GM18498 (cell line): ENCODE measurements around the gene LRRC45.
"Not testable (repeated sequence)": the region's sequence is repeated elsewhere in the genome, so short reads cannot be mapped to it uniquely, and the experiment has no call there.

Experiments
- ATAC-seq: cut with Tn5 transposase; IDR thresholded peaks from one replicate; pipeline ENCODE4 v1.9.1; 2021; ENCODE audit warnings: mild to moderate bottlenecking, moderate library complexity; ENCODE audit not compliant: unreplicated experiment

The LRRC45 gene

DNA sequence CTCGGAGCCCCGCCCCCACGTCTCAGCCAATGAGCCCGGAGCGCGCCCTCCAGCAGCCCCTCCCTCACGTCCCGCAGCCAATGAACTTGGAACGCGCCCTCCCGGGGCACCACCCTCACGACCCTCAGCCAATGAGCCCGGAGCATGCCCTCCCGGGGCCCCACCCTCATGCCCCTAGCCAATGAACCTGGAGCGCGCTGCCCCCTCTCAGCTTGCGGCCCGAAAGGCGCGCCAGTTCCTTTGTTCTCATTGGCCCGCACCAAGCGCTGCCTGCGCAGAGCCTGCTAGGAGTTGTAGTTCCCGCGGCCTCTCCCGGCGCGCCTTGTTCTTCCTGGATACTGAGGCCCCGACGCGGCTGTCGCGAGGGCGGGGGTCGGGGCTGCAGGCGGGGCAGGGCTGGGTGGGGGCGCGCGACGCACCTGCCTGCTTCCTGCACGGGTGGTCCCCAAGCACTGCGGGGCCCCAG, at the start of gene LRRC45:
Gene LRRC45 (plus strand): TSS at position 325 of the 466 bp plus-strand sequence. CDS start 339 bp downstream, outside the sequence.
- ATAC-seq = peak; percentile 86

- no peak for ATAC-seq
These were observed 49.7 kb upstream of the LRRC45 start for GRCh38 chr17:81973432-81973831.

DNA sequence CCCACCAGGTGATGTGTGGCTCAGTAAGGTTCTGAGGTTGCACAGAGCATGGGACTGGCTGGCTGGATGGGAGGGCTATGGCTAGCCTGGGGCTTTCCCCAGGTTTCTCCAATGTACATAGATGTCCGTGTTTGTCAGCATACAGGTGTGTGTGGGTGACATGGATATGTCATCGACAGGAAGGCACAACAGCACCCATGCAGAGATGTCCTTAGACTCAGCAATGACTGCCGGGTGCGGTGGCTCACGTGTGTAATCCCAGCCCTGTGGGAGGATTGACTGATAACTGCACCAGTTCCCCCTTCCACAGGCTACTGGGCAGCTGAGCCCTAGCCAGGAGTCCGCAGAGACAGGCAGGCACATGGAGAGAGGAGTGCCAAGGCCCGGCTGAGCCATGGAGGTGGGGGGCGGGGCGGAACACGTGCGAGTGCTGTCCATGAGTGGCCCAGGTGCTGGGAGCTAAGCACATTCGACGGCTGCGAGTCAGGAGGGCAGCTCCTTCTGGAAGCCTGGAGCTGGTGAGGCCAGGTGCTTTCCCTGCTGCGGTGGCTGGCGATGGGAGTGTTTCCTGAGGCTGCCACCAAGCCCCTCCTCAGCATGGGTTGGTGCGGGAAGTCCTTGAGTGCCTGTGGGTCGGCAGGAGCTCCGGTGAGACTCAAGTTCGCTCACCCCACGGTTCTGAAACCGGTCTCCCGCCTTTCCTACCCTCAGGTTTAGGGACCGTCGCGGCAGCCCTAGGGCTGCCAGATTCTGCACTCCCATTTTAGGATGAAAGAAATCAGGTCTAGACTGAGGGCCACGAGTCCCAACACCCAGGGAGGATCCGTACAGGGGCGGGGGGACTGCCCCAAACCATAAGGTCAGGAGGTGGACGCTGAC, 46.5 kb upstream of the LRRC45 start:
- ATAC-seq = peak; percentile 1

DNA sequence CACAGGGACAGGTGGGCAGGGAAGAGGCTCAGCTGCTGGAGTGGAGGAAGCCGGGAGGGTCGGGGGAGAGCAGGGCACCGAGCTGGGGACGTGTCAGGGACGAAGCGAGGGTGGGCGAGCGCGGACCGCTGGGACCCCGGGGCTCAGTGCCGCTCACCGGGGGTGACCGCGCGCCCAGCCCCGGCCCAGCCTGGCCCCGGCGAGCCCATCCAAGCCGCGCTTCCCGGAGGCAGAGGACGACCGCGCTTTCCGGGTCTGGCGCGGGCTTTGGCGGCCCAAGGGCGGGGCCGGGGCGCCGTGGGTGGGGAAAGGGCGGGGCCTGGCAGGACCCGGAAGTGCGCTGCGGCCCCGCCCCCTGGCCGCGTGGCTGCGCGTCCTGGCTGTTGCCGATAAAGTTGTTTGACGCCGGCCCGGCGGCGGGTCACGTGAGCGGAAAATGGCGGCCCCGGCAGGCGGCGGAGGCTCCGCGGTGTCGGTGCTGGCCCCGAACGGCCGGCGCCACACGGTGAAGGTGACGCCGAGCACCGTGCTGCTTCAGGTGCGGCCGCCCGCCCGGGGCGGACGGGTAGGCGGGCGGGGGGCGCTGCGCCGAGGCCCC, 45.8 kb upstream of the LRRC45 start, which contains the start of gene ASPSCR1:
Gene ASPSCR1 (plus strand): TSS at position 419 of the 598 bp plus-strand sequence. CDS start 18 bp downstream, at position 437.
- peak; percentile 88 for ATAC-seq

DNA sequence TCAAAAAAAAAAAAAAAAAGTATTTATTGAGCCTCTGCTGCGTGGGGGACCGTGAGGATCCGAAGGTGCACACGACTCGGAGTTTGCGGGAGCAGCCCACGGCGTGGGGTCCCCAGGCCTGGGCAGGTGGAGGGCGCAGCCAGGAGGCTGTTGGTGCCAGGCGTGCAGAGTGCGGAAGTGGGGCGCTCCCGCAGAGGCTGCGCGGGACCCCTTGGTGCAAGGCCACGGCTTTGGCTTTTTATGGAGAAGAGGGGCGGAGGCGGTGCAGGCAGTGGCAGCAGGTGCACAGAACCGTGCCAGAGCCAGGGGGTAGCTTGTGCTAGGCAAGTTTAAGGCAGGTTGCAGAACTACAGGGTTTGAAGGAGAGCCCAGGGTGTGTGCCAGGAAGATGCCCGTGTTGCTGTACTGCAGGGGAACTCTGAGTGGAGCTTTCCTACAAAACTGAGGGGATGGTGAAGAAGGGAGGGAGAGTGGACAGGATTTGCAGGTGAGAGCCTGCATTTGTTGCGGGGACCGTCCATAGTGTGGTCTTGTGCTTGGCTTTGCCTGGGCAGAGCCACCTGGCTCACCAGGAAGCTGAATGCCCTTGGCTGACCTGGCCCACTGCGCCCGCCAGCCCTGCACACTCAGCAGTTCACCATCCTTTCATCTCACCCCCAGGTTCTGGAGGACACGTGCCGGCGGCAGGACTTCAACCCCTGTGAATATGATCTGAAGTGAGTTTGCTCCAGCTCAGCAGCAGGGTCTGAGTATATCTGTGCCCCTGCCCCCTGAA, 44.4 kb upstream of the LRRC45 start:
- no peak for ATAC-seq

- ATAC-seq = no peak
These were observed 43.0 kb upstream of the LRRC45 start for GRCh38 chr17:81980122-81980521.

- ATAC-seq = no peak
These were observed 42.3 kb upstream of the LRRC45 start for GRCh38 chr17:81980707-81981343.

DNA sequence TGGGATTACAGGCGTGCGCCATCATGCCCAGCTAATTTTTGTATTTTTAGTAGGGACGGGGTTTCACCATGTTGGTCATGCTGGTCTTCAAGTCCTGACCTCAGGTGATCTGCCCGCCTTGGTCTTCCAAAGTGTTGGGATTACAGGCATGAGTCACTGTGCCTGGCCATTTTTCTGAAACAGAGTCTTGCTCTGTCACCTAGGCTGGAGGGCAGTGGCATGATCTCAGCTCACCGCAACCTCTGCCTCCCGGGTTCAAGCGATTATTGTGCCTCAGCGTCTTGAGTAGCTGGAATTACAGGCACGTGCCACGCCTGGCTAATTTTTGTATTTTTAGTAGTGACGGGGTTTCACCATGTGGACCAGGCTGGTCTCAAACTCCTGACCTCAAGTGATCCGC, 41.6 kb upstream of the LRRC45 start:
- not testable (repeated sequence) for ATAC-seq

DNA sequence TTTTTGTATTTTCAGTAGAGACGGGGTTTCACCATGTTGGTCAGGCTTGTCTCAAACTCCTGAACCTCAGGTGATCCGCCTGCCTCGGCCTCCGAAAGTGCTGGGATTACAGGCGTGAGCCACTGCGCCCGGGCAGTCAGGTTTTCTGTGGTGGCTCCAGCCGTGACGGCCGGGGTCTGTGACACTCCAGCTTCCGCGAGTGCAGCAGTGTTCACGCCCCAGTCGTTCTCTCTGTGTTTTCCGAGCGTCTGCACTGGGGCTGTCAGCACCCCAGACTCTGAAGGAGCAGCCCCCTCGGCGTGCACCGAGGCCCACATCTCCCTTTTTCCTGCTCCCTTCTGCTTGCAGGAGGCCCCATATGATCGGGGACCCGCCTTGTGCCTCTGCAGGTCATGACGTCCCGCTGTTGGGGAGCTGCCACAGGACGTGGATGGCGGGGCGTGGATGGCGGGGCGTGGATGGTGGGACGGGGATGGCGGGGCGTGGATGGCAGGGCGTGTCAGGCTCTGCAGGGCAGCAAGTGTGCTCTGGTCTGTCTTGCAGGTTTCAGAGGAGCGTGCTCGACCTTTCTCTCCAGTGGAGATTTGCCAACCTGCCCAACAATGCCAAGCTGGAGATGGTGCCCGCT, 40.0 kb upstream of the LRRC45 start:
- no peak for ATAC-seq

DNA sequence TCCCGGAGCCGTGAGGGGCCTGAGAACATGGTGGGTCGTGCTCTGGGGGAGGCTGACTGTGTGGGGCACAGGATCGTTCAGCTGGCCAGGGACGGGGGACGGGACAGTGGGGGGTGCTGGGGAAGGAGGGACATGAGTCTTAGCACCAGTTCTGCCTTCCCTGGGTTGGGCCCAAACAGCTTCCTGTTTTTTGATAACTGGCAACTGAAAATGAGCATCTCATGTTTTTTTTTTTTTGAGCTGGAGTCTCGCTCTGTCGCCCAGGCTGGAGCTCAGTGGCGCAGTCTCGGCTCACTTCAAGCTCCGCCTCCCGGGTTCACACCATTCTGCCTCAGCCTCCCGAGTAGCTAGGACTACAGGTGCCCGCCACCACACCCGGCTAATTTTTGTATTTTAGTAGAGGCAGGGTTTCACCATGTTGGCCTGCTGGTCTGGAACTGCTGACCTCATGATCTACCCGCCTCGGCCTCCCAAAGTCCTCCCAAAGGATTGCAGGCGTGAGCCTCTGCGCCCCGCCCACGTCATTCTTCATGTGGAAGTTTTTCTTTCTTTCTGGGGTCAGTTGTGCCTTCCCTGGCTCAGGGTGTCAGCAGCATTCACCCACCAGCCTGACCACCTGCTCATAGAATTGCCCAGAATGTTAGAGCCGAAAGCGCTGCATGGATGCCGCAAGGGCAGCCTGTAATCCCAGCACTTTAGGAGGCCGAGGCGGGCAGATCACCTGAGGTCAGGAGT, 39.3 kb upstream of the LRRC45 start:
- no peak for ATAC-seq

- no peak for ATAC-seq
These were observed 38.2 kb upstream of the LRRC45 start for GRCh38 chr17:81984773-81985410.

DNA sequence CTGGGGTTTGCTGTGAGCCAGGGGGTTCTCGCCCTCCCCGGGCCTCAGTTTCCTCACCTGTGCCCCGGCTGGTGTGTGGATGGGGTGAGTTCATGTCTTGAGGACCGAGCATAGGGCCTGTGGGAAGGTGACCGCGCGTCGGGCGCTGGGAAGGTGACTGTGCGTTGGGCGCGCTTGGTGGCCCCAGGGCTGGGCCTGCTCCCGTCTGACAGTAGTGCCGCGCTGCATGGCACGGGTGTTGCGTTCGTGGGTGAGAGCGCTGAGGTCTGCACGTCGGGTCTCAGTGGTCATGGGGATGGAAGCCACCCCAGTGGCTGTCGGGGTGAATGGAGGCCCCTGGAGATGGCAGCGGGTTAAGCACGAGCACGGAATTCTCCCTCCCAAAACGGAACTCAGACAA, 36.5 kb upstream of the LRRC45 start:
- no peak for ATAC-seq

DNA sequence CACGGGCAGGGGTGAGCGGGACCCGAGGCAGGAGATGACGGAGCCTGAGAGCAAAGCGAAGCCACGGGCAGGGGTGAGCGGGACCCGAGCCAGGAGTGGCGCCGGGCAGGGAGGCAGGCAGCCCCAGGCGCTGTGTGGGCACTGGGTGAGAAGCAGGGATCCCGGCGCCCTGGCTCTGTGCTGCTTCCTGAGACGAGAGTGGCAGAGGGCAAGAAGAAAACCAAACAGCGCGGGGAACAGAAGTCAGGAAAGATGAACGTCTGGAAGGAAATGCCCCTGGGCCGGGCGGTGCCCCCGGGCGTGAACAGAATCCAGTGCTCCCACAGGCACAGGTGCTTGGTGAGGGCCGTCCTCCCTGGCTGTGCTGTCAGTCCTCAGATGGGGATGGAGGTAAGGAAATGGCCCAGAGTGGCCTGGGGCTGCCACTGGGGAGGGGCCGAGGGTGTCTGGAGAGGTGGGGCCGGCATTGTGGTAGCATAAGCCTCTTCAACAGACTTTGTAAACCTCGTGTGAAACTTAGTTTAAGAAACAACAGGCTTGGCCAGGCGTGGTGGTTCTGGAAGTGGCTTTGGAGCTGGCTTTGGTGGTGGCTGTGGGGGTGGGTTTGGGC, 35.8 kb upstream of the LRRC45 start:
- no peak for ATAC-seq

GRCh38 chr17:81990836-81991683, 32.0 kb upstream of the LRRC45 start:
- ATAC-seq = no peak

DNA sequence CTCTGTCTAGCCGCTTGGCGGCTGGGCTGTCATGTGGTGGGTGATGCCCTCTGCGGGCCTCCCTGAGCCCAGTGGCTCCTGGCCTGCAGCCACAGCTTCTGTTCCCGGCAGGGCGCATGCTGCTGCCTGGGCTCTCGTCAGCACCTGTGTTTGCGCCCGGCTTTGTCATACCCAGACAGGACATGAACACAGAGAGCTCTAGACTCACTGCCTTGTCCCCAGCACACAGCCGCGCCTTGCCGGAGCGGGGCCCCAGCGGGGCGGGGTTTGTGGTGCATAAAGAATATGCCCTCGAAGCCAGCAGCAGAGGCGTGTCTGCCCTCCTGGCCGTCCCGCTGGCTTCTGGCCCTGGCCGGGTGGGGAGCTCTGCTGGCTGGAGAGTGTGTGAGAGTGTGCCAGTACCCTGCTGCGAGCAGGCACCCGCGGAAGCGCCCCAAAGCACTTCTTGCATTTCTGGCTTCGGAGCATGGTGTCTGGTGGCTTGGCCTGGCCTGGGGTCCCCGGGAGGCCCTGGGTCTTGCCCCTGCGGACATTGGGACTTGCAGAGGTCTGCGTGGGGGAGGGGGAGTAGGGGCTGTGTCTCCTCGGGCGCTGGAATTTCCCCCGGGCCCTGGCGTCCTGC, 31.3 kb upstream of the LRRC45 start:
- ATAC-seq = no peak

DNA sequence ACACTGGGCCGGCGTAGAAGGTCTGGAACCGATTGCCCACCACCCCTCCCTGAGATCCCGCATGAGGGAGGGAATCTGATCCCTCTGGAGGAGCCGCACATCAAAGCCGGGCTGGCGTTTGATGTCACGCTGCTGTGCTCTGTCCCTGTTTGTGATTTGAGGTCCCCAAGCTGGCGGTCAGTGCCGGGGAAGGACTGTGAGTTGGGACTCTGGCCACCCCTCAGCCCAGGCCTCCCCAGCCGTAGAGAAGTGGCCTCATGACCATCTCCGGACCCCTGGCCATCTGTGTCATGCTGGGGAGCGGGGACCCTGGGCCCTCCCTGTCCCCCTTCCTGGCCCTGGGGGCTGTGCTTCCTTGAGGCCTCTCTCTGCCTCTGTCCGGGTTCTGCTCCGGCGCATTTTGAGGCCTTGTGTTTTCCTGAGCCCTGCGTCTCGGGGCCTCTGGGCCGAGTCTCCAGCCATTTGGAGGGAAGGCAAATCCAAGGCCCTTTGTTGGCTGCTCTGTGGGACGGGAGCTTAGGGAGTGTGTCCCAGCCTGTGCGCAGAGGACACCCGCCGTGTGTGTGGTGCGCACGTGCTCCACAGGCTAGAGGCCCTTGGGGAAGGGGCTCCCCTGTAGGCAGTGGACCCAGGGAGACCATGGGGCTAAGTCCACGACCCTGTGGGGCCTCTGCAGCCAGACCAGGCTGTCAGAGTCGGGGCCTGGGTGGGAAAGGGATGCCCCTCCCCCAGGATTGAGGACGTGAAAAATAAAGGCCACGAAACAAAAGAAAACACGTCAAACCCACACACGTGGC, 30.6 kb upstream of the LRRC45 start:
- no peak for ATAC-seq
